ENCODE measurements around the gene TNIK.

GRCh38 chr3:171427771-171428320 is 32.4 kb downstream of the TNIK start:
- TF ChIP-seq POLR2AphosphoS5 (IDR thresholded peaks at IDR 0.05; ENCODE audit: low read depth, low read length) = no peak
- TF ChIP-seq SIN3A (IDR thresholded peaks at IDR 0.05; ENCODE audit: borderline replicate concordance, insufficient read depth, low read length) = no peak

All from PFSK-1 (cell line).